ENCODE data around the gene SLC39A7. TPM values are rescaled to one million over a fixed set of nuclear protein-coding genes. Genes with fewer than 3 reads are reported as not detected.
A peak's percentile ranks its signal among the peaks of the same experiment; 100 is the strongest.

The SLC39A7 gene
- total RNA-seq, 4 donors from 2014 or later, result 21.9 to 45.4 (median 26.2) TPM

DNA sequence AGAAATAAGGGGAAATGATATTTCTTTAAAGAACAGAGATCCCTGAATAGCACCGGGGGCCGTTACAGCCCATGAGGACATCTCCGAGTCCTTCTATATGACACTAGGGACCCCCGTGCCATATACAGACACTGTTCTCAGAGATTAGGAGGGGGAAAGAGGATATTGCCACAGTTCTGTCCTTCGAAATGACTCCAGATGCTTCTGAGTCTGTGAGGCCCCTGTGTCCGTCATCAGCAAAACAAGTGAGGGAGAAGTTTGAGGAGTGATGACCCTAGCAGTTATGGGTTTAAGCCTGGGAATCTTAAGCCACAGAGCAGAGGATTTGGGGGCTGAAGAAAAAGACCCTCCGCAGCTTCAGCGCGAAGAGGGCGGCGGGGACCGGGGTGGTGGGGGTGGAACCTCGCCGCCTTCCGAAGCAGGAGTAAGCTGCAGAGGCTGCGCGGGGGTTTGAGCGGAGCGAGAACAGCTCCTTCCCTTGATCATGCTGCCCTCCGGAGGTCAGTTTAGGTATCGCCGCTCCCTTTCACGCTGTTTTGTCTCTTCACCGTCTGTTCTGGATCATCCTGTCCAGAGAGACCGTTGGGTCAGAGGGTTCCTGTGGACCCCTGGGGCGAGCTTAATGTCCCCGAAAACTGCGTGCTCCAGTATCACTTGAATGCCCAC lies 47.4 kb downstream of the SLC39A7 start:
- Histone ChIP-seq H3K27ac (peak overlapping the region; percentile 84 to 96 (median 88)), H3K9me3 (no peaks in the 10 kb centered on the region), H3K4me3 (peak overlapping the region; percentile 54 to 75 (median 65)), H3K4me1 (peaks cover 10 to 17% of the 10 kb centered on the region in 2 donors), H3K36me3 (peaks cover 0 to 15% of the 10 kb centered on the region in 2 donors), H3K27me3 (no peaks in the 10 kb centered on the region)
- in situ Hi-C loops (cut with MboI; ENCODE audit: low sequenced_read_pairs in 4 of 4), result loop anchor here (5.0 to 10.0 kb wide), 6 partner anchors 53 to 233 kb away; partner anchors contain the start of gene COL11A2 (in 1 of the 4)
- TF ChIP-seq POLR2A (IDR thresholded peaks at IDR 0.05), result no peak
- TF ChIP-seq, protein P1, sequence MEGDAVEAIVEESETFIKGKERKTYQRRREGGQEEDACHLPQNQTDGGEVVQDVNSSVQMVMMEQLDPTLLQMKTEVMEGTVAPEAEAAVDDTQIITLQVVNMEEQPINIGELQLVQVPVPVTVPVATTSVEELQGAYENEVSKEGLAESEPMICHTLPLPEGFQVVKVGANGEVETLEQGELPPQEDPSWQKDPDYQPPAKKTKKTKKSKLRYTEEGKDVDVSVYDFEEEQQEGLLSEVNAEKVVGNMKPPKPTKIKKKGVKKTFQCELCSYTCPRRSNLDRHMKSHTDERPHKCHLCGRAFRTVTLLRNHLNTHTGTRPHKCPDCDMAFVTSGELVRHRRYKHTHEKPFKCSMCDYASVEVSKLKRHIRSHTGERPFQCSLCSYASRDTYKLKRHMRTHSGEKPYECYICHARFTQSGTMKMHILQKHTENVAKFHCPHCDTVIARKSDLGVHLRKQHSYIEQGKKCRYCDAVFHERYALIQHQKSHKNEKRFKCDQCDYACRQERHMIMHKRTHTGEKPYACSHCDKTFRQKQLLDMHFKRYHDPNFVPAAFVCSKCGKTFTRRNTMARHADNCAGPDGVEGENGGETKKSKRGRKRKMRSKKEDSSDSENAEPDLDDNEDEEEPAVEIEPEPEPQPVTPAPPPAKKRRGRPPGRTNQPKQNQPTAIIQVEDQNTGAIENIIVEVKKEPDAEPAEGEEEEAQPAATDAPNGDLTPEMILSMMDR (IDR thresholded peaks at IDR 0.05 in 4 of 5, conservative IDR thresholded peaks at IDR 0.05 in 1 of 5), result peak; percentile 96 to 100 (median 98)
- ATAC-seq, result peak; percentile 69 to 77
- peak; percentile 74 to 78 for DNase-seq
- intact Hi-C loops (cut with DNase I; ENCODE audit: low total_unique reads), result loop anchor here (1.0 to 5.0 kb wide), 8 partner anchors 25 to 315 kb away; partner anchors contain the start of genes BRD2, RGL2, RING1 and RPS18

DNA sequence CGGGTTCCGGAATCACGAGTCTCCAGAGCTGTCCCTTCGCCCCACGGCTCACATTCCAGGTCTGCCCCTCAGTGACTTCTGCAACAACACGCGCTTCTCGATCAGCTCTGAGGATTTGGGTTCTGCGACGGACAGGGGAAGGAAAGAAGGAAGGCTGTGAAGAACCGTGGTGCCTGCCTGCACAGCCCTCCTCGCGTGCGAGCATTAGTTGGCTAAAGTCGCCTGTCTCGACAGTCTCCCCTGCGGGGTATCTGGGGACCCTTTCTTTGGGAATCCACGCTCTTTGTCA lies 47.9 kb downstream of the SLC39A7 start:
- intact Hi-C loops (cut with DNase I; ENCODE audit: low total_unique reads), result loop anchor here (1.0 to 5.0 kb wide), 8 partner anchors 24 to 316 kb away; partner anchors contain the start of genes BRD2, RGL2, RING1 and RPS18
- peak overlapping the region; percentile 54 to 75 (median 65) for H3K4me3 ChIP-seq
- in situ Hi-C loops (cut with MboI; ENCODE audit: low sequenced_read_pairs in 4 of 4), result loop anchor here (5.0 to 10.0 kb wide), 6 partner anchors 54 to 234 kb away; partner anchors contain the start of gene COL11A2 (in 1 of the 4)
- TF ChIP-seq POLR2A (IDR thresholded peaks at IDR 0.05), result no peak
- TF ChIP-seq, protein P1 (IDR thresholded peaks at IDR 0.05 in 4 of 5, conservative IDR thresholded peaks at IDR 0.05 in 1 of 5), result peak in 2 of 5 experiments; percentile 6 to 16
- ATAC-seq (peak; percentile 25 to 35), DNase-seq (no peak)
- peaks cover 0 to 15% of the 10 kb centered on the region in 2 donors for H3K36me3 ChIP-seq
- peak overlapping the region; percentile 84 to 96 (median 88) for H3K27ac ChIP-seq
- H3K4me1 ChIP-seq, result peaks cover 10 to 17% of the 10 kb centered on the region in 2 donors
- H3K27me3 ChIP-seq, result no peaks in the 10 kb centered on the region
- H3K9me3 ChIP-seq, result no peaks in the 10 kb centered on the region

DNA sequence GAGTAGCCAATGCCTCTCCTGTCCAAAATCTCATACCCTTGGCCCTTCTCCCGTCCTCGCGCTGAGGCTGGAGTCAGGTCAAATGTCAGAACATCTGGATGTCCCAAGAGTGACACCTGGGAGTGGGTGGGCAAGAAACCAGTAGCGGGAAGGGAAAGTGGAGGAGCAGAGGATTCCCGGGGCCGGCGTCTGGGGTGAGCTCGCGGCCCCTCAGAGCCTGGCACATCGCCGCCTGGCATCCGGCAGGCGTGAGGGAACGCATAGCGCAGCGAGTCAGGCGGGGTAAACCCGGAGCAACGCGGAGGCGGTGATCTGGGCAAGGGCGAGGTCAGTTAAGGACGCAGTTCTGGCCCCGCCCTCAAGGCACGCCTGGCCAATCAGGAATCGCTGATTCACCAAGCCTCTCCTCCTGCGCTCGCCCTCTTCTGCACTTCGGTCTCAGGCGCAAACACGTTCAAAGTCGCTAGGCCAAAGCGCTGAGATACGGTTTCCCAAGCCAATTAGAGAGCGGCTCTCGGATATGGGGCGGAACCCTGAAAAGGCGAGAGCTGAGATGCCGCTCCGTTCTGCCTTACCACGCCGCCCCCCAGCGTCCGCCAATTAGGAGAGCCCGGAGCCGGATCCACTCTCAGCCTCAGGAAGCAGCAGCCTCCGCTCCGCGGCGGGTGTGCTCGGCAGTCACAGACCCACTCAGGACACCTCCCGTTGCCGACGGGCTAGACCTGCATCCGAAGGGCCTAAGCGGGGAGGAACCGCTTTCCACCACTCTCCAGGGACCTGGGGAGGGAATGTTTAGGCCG lies 48.5 kb downstream of the SLC39A7 start:
- DNase-seq (peak; percentile 96 to 98), ATAC-seq (peak; percentile 96 to 98)
- in situ Hi-C loops (cut with MboI; ENCODE audit: low sequenced_read_pairs in 4 of 4) (loop anchor here (5.0 to 10.0 kb wide), 6 partner anchors 54 to 234 kb away; partner anchors contain the start of gene COL11A2 (in 1 of the 4)), intact Hi-C loops (cut with DNase I; ENCODE audit: low total_unique reads) (loop anchor here (1.0 to 5.0 kb wide), 9 partner anchors 24 to 316 kb away; partner anchors contain the start of genes BRD2, RGL2, RING1 and RPS18)
- Histone ChIP-seq H3K4me1 (peaks cover 10 to 17% of the 10 kb centered on the region in 2 donors), H3K27me3 (no peaks in the 10 kb centered on the region), H3K27ac (peak overlapping the region; percentile 84 to 96 (median 88)), H3K36me3 (peaks cover 0 to 15% of the 10 kb centered on the region in 2 donors), H3K4me3 (peak overlapping the region; percentile 54 to 83 (median 65)), H3K9me3 (no peaks in the 10 kb centered on the region)
- peak; percentile 51 to 63 for TF ChIP-seq POLR2A (IDR thresholded peaks at IDR 0.05)
- TF ChIP-seq, protein P1 (IDR thresholded peaks at IDR 0.05 in 4 of 5, conservative IDR thresholded peaks at IDR 0.05 in 1 of 5), result peak in 2 of 5 experiments; percentile 16 to 30

DNA sequence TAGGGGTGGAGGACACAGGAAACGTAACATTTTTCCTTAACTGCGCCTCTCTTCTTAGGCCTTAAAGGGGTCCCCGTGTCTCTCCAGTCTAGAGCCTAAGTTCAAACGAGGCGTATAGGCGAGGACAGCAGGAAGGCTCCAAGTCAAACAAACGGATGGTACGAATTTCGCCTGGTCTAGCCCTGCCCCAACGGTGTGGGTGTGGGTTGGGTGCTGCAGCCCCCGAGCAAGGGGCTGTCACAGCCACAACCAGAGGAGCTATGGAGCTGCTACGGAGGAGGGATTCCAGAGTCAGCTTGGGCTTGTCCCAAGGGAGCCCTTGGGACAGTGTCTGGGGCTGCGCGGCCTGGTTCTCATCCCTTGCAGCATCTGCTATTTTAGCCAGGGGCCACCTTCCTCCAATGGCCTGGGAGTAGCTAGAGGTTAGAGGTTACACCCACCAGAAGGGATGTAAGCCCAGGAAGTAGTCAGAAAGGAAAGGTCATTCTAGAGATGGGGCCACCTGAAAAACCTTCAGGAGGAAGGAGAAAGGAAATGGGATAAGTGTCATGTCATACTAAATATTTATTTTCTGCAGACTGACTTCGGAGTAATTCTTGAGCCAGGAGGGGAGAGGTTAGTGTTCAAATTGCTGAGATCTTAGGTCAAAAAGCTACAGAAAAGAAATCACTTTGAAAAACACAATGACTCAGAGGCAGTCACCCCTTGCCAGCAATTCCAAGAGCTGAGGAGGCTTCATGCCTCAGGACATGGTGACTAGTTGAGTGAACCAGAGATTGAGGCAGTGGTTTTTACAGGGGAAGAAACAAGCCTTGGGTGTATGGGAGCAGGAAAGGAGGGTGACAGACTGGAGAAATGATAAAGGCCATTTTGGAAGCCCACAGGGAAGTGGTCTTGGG lies 49.3 kb downstream of the SLC39A7 start:
- Histone ChIP-seq H3K4me3 (peak overlapping the region; percentile 54 to 83 (median 65)), H3K9me3 (no peaks in the 10 kb centered on the region), H3K36me3 (peaks cover 0 to 15% of the 10 kb centered on the region in 2 donors), H3K27me3 (no peaks in the 10 kb centered on the region), H3K4me1 (peaks cover 10 to 17% of the 10 kb centered on the region in 2 donors), H3K27ac (peak overlapping the region; percentile 84 to 96 (median 88))
- in situ Hi-C loops (cut with MboI; ENCODE audit: low sequenced_read_pairs in 4 of 4), result loop anchor here (5.0 to 10.0 kb wide), 6 partner anchors 55 to 235 kb away; partner anchors contain the start of gene COL11A2 (in 1 of the 4)
- no peak for TF ChIP-seq POLR2A (IDR thresholded peaks at IDR 0.05)
- TF ChIP-seq, protein P1 (IDR thresholded peaks at IDR 0.05 in 4 of 5, conservative IDR thresholded peaks at IDR 0.05 in 1 of 5), result no peak
- intact Hi-C loops (cut with DNase I; ENCODE audit: low total_unique reads), result loop anchor here (1.0 to 5.0 kb wide), 6 partner anchors 23 to 317 kb away; partner anchors contain the start of genes BRD2, RGL2, RING1 and RPS18
- no peak for ATAC-seq
- peak in 1 of 2 donors; percentile 18 for DNase-seq

Data from gastrocnemius medialis (tissue), 4 donors.